ENCODE measurements around the gene MCTS1. TPM values are rescaled to one million over a fixed set of nuclear protein-coding genes. Genes with fewer than 3 reads are reported as not detected.

MCTS1 gene
- total RNA-seq, 1 donor from 2014 or later: 6.1 TPM

GRCh38 chrX:120604361-120604782 lies 471 bp downstream of the MCTS1 start:
- Histone ChIP-seq H3K4me3 (peak overlapping the region; percentile 47 to 51), H3K27me3 (no peaks in the 10 kb centered on the region), H3K27ac (peak overlapping the region; percentile 77), H3K4me1 (peaks cover 10% of the 10 kb centered on the region), H3K36me3 (no peaks in the 10 kb centered on the region), H3K9me3 (no peaks in the 10 kb centered on the region)
- intact Hi-C loops (cut with DNase I): loop anchor here (5.0 kb wide), 1 partner anchor 42 kb away; the partner anchor contains the start of gene CUL4B
- TF ChIP-seq POLR2A (IDR thresholded peaks at IDR 0.05): no peak
- TF ChIP-seq POLR2AphosphoS5 (IDR thresholded peaks at IDR 0.05; ENCODE audit: insufficient read depth in 1 of 2, low read depth in 1 of 2): no peak
- no peak for TF ChIP-seq CTCF (IDR thresholded peaks at IDR 0.05)
- DNase-seq (ENCODE audit: extremely low spot score in 2 of 2): no peak

- no peak for TF ChIP-seq CTCF (IDR thresholded peaks at IDR 0.05)
- no peak for TF ChIP-seq POLR2A (IDR thresholded peaks at IDR 0.05)
- TF ChIP-seq POLR2AphosphoS5 (IDR thresholded peaks at IDR 0.05; ENCODE audit: insufficient read depth in 1 of 2, low read depth in 1 of 2): no peak
- Histone ChIP-seq H3K9me3 (no peaks in the 10 kb centered on the region), H3K27ac (no peak overlapping the region), H3K36me3 (no peaks in the 10 kb centered on the region), H3K27me3 (no peaks in the 10 kb centered on the region), H3K4me3 (no peak overlapping the region), H3K4me1 (no peaks in the 10 kb centered on the region)
- intact Hi-C loops (cut with DNase I): no loop called here
- DNase-seq (ENCODE audit: extremely low spot score in 2 of 2): no peak
Measured at GRCh38 chrX:120612086-120612485, 8.2 kb downstream of the MCTS1 start.

- intact Hi-C loops (cut with DNase I): no loop called here
- no peaks in the 10 kb centered on the region for H3K27me3 ChIP-seq
- no peaks in the 10 kb centered on the region for H3K36me3 ChIP-seq
- no peaks in the 10 kb centered on the region for H3K4me1 ChIP-seq
- H3K9me3 ChIP-seq: no peaks in the 10 kb centered on the region
- no peak overlapping the region for H3K27ac ChIP-seq
- no peak for TF ChIP-seq CTCF (IDR thresholded peaks at IDR 0.05)
- TF ChIP-seq POLR2A (IDR thresholded peaks at IDR 0.05): no peak
- TF ChIP-seq POLR2AphosphoS5 (IDR thresholded peaks at IDR 0.05; ENCODE audit: insufficient read depth in 1 of 2, low read depth in 1 of 2): no peak
- DNase-seq (ENCODE audit: extremely low spot score in 2 of 2): no peak
- H3K4me3 ChIP-seq: no peak overlapping the region
Measured at GRCh38 chrX:120614816-120615215, 10.9 kb downstream of the MCTS1 start.

GRCh38 chrX:120617996-120618630 lies 14.2 kb downstream of the MCTS1 start:
- TF ChIP-seq POLR2AphosphoS5 (IDR thresholded peaks at IDR 0.05; ENCODE audit: insufficient read depth in 1 of 2, low read depth in 1 of 2): no peak
- TF ChIP-seq CTCF (IDR thresholded peaks at IDR 0.05): no peak
- TF ChIP-seq POLR2A (IDR thresholded peaks at IDR 0.05): no peak
- Histone ChIP-seq H3K9me3 (no peaks in the 10 kb centered on the region), H3K4me3 (no peak overlapping the region), H3K27ac (no peak overlapping the region), H3K36me3 (no peaks in the 10 kb centered on the region), H3K27me3 (no peaks in the 10 kb centered on the region), H3K4me1 (no peaks in the 10 kb centered on the region)
- no peak for DNase-seq (ENCODE audit: extremely low spot score in 2 of 2)
- intact Hi-C loops (cut with DNase I): no loop called here

GRCh38 chrX:120625371-120625770 lies 21.5 kb downstream of the MCTS1 start:
- H3K36me3 ChIP-seq: no peaks in the 10 kb centered on the region
- no peak overlapping the region for H3K4me3 ChIP-seq
- no peak for TF ChIP-seq POLR2AphosphoS5 (IDR thresholded peaks at IDR 0.05; ENCODE audit: insufficient read depth in 1 of 2, low read depth in 1 of 2)
- TF ChIP-seq CTCF (IDR thresholded peaks at IDR 0.05): no peak
- TF ChIP-seq POLR2A (IDR thresholded peaks at IDR 0.05): no peak
- no peaks in the 10 kb centered on the region for H3K27me3 ChIP-seq
- no peaks in the 10 kb centered on the region for H3K4me1 ChIP-seq
- intact Hi-C loops (cut with DNase I): no loop called here
- no peaks in the 10 kb centered on the region for H3K9me3 ChIP-seq
- no peak for DNase-seq (ENCODE audit: extremely low spot score in 2 of 2)
- H3K27ac ChIP-seq: no peak overlapping the region

Data from vagina (tissue), 2 donors.